ENCODE results near the gene C2CD2. TPM values are rescaled to one million over a fixed set of nuclear protein-coding genes. Genes with fewer than 3 reads are reported as not detected.

C2CD2 gene
- total and polyA plus RNA-seq, 2 experiments from 2014 or later: 6.4 to 13.9 TPM

DNA sequence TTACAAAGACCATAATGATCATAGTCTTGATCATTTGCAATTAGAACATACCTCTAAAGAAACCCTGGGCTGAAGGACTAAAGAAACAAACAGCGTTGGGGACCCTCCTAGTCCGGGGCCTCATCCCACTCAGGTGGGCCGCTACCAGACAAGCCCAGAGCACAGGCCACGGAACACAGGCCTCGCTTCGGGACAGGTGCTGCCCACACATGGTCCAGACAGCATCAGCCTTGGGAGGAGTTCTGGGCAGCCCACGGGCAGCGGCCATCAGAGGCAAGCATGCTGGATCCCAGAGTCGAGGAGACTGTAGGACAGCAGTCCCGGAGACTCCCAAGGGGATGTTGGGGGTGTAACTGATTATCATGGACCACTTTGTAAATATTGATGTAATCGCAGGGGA lies 4.9 kb downstream of the C2CD2 start:
- Histone ChIP-seq H3K9me2 (replicated peaks; ENCODE audit: insufficient read depth) (no peaks in the 10 kb centered on the region), H3K27ac (no peak overlapping the region), H3K4me1 (ENCODE audit: insufficient read depth) (peaks cover 7% of the 10 kb centered on the region), H3K79me2 (peaks cover 19% of the 10 kb centered on the region), H3K4me2 (no peak overlapping the region), H3K36me3 (replicated peaks; ENCODE audit: insufficient read depth, low read depth) (no peaks in the 10 kb centered on the region), H2AFZ (no peak overlapping the region), H4K20me1 (ENCODE audit: insufficient read depth, poor library complexity, severe bottlenecking) (peaks cover 2% of the 10 kb centered on the region), H3K9me3 (ENCODE audit: low read depth) (no peaks in the 10 kb centered on the region), H3K27me3 (no peaks in the 10 kb centered on the region), H3K4me3 (no peak overlapping the region)
- DNase-seq (ENCODE audit: low spot score): no peak
- WGBS (ENCODE audit: low lambda C conversion rate, missing lambda C conversion rate): 94% methylated on average over 11 of the region's 11 CpGs
- TF ChIP-seq EZH2 (IDR thresholded peaks at IDR 0.05; ENCODE audit: borderline replicate concordance): no peak
- TF ChIP-seq EZH2phosphoT487 (IDR thresholded peaks at IDR 0.05; ENCODE audit: low read depth, severe bottlenecking, unreplicated experiment): no peak
- TF ChIP-seq, protein P1, sequence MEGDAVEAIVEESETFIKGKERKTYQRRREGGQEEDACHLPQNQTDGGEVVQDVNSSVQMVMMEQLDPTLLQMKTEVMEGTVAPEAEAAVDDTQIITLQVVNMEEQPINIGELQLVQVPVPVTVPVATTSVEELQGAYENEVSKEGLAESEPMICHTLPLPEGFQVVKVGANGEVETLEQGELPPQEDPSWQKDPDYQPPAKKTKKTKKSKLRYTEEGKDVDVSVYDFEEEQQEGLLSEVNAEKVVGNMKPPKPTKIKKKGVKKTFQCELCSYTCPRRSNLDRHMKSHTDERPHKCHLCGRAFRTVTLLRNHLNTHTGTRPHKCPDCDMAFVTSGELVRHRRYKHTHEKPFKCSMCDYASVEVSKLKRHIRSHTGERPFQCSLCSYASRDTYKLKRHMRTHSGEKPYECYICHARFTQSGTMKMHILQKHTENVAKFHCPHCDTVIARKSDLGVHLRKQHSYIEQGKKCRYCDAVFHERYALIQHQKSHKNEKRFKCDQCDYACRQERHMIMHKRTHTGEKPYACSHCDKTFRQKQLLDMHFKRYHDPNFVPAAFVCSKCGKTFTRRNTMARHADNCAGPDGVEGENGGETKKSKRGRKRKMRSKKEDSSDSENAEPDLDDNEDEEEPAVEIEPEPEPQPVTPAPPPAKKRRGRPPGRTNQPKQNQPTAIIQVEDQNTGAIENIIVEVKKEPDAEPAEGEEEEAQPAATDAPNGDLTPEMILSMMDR (IDR thresholded peaks at IDR 0.05; ENCODE audit: poor library complexity): no peak

DNA sequence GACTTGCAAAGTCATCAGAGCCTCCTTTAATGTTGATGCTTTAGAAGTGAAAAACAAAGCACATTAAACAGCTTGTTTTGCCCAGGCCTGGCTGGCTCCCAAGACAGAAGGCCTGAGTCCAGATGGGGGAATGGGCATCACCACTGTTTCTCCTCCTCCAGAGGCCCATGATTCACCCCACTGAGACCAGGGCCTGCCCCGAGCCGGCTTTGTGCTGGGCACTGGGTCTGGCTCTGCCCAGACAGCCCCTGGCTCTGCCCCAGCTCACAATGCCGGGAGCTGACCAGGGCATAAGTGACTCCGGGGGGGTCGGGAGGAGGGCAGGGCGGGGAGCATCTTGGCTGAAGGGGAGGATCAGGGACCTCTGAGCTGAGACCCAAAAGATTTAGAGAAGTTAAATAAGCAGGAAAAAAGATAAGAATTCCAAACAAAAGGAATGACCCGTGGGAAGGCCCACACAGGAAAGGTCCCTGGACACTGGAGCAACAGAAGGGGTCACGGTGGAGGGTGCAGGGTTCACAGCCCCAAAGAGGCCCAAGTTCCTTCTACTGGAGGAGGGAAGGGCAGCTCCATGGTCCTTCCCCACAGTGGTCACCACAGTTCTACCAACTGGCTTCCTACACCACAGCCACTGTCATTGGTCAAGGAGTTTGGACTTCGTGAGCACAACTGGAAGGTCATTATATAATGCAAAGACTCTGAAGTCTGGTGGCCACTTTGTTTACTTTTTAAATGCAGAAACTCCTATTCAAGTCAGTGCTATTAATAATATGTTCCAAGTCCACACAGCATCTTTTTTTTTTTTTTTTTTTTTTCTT lies 5.5 kb downstream of the C2CD2 start:
- TF ChIP-seq EZH2phosphoT487 (IDR thresholded peaks at IDR 0.05; ENCODE audit: low read depth, severe bottlenecking, unreplicated experiment): no peak
- TF ChIP-seq EZH2 (IDR thresholded peaks at IDR 0.05; ENCODE audit: borderline replicate concordance): no peak
- Histone ChIP-seq H3K27ac (no peak overlapping the region), H3K27me3 (no peaks in the 10 kb centered on the region), H3K36me3 (replicated peaks; ENCODE audit: insufficient read depth, low read depth) (no peaks in the 10 kb centered on the region), H4K20me1 (ENCODE audit: insufficient read depth, poor library complexity, severe bottlenecking) (peaks cover 2% of the 10 kb centered on the region), H3K4me2 (no peak overlapping the region), H2AFZ (no peak overlapping the region), H3K9me3 (ENCODE audit: low read depth) (no peaks in the 10 kb centered on the region), H3K9me2 (replicated peaks; ENCODE audit: insufficient read depth) (no peaks in the 10 kb centered on the region), H3K4me3 (no peak overlapping the region), H3K79me2 (peaks cover 19% of the 10 kb centered on the region), H3K4me1 (ENCODE audit: insufficient read depth) (peaks cover 7% of the 10 kb centered on the region)
- WGBS (ENCODE audit: low lambda C conversion rate, missing lambda C conversion rate): 93% methylated on average over 9 of the region's 9 CpGs
- DNase-seq (ENCODE audit: low spot score): no peak

DNA sequence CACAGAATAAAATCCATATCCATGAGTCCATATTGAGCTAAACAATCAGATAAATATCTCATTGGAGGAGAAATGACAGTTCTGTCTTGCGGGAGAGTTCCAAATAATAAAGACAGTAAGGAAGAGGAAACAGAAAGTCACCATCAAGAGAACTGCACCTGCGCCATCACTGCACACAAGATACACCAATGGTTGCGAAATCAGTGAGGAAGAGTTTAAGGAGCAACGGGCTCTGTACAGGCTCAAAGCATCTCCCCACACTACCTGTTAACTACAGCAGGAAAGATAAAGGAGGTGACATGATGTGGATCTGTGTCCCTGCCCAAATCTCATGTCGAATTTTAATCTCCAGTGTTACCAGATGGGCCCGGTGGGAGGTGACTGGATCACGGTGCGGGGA lies 7.8 kb downstream of the C2CD2 start:
- Histone ChIP-seq H4K20me1 (ENCODE audit: insufficient read depth, poor library complexity, severe bottlenecking) (peaks cover 2% of the 10 kb centered on the region), H3K79me2 (peaks cover 15% of the 10 kb centered on the region), H3K4me2 (no peak overlapping the region), H3K27me3 (no peaks in the 10 kb centered on the region), H3K9me3 (ENCODE audit: low read depth) (no peaks in the 10 kb centered on the region), H3K4me1 (ENCODE audit: insufficient read depth) (no peaks in the 10 kb centered on the region), H3K36me3 (replicated peaks; ENCODE audit: insufficient read depth, low read depth) (no peaks in the 10 kb centered on the region), H3K4me3 (no peak overlapping the region), H2AFZ (no peak overlapping the region), H3K27ac (no peak overlapping the region), H3K9me2 (replicated peaks; ENCODE audit: insufficient read depth) (no peaks in the 10 kb centered on the region)
- WGBS (ENCODE audit: low lambda C conversion rate, missing lambda C conversion rate): 92% methylated on average over 8 of the region's 8 CpGs
- TF ChIP-seq, protein P1 (IDR thresholded peaks at IDR 0.05; ENCODE audit: poor library complexity): no peak
- TF ChIP-seq EZH2phosphoT487 (IDR thresholded peaks at IDR 0.05; ENCODE audit: low read depth, severe bottlenecking, unreplicated experiment) (no peak), EZH2 (IDR thresholded peaks at IDR 0.05; ENCODE audit: borderline replicate concordance) (no peak)
- no peak for DNase-seq (ENCODE audit: low spot score)

DNA sequence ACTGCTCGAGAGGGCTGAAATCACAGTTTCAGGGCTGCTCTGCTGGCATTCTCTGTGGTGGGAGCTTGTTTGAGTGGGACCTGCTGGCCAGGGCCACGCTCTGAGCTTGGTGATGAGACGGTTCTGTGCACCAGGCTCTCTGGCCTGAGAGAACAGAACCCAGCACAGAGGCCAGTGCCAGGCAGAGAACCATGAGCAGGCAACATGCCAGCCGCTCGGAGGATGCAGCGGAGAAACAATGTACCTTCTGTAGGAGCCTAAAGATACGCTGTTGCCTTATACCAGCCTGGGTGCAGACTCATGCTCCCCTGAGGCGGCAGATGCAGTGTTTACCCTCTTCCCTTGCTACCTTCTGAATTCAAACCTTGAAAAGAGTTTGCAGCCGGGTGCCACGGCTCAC lies 10.0 kb downstream of the C2CD2 start:
- no peaks in the 10 kb centered on the region for H3K27me3 ChIP-seq
- no peaks in the 10 kb centered on the region for H3K4me1 ChIP-seq (ENCODE audit: insufficient read depth)
- WGBS (ENCODE audit: low lambda C conversion rate, missing lambda C conversion rate): 96% methylated on average over 10 of the region's 10 CpGs
- no peak for TF ChIP-seq EZH2phosphoT487 (IDR thresholded peaks at IDR 0.05; ENCODE audit: low read depth, severe bottlenecking, unreplicated experiment)
- no peak for TF ChIP-seq EZH2 (IDR thresholded peaks at IDR 0.05; ENCODE audit: borderline replicate concordance)
- TF ChIP-seq, protein P1 (IDR thresholded peaks at IDR 0.05; ENCODE audit: poor library complexity): no peak
- no peak overlapping the region for H2AFZ ChIP-seq
- no peaks in the 10 kb centered on the region for H3K9me3 ChIP-seq (ENCODE audit: low read depth)
- H3K4me3 ChIP-seq: no peak overlapping the region
- no peak for DNase-seq (ENCODE audit: low spot score)
- no peaks in the 10 kb centered on the region for H3K9me2 ChIP-seq (replicated peaks; ENCODE audit: insufficient read depth)
- no peak overlapping the region for H3K4me2 ChIP-seq
- H4K20me1 ChIP-seq (ENCODE audit: insufficient read depth, poor library complexity, severe bottlenecking): no peaks in the 10 kb centered on the region
- no peak overlapping the region for H3K27ac ChIP-seq
- peaks cover 7% of the 10 kb centered on the region for H3K79me2 ChIP-seq
- no peaks in the 10 kb centered on the region for H3K36me3 ChIP-seq (replicated peaks; ENCODE audit: insufficient read depth, low read depth)
